Pancreas (tissue), 10 donors: ENCODE data around the gene FRMD4B. TPM values are rescaled to one million over a fixed set of nuclear protein-coding genes. Genes with fewer than 3 reads are reported as not detected.

ENCODE experiments used
- ATAC-seq, 4 donors: fragments of 200-7000 bp; cut with Tn5 transposase; one replicate each; pipeline versions ENCODE4 v1.8.0 to v1.9.1; 2020; ENCODE audit warnings: mild to moderate bottlenecking in 4 of 4, moderate library complexity in 4 of 4
- DNase-seq, 6 donors: peaks; one replicate each; pipeline ENCODE4 v3.0.0-alpha.2; 2020
- FAIRE-seq: peaks from 2 replicates; lab custom pipeline; 2012; peaks lifted over from hg19 to GRCh38; lab: Jason Lieb, UNC
- H3K27ac ChIP-seq, 4 donors: fragments of 200-600 bp; sonication (generic); 1 replicate in 3 of 4; 2 replicates in 1 of 4; pipeline versions ENCODE4 v1.5.0 to v1.8.0; 2020
- H3K27me3 ChIP-seq, 4 donors: fragments of 200-600 bp; one replicate each; pipeline ENCODE4 v1.8.0; 2021
- H3K36me3 ChIP-seq, 3 donors: fragments of 200-600 bp; sonication (generic) in 1 of 3; one replicate each; pipeline versions ENCODE4 v1.5.0 to v1.8.0; 2020 to 2021
- H3K4me1 ChIP-seq, 3 donors: fragments of 200-600 bp; one replicate each; pipeline ENCODE4 v1.8.0; 2021
- H3K4me3 ChIP-seq, 4 donors: fragments of 200-600 bp; sonication (generic) in 2 of 4; one replicate each; pipeline versions ENCODE4 v1.5.0 to v1.8.0; 2020 to 2021
- H3K9me3 ChIP-seq, 4 donors: fragments of 200-600 bp; one replicate each; pipeline ENCODE4 v1.8.0; 2021
- WGBS, 2 donors: extraction: QIAGEN DNeasy Blood & Tissue Kit; methylation state at CpG; one replicate each; pipeline ENCODE4 v1.1.7; 2013; 5-methylcytosine and 5-hydroxymethylcytosine counted together
- intact Hi-C, 3 donors: fragments of 100-400 bp; cut with DNase I; formaldehyde crosslinking; loops; one replicate each; pipeline versions ENCODE4 v1.11.1 to v1.14.2; 2022
- polyA plus RNA-seq, 2 donors: library from polyadenylated mRNA; stranded (reverse); fragments of 200-250 nt; gene quantifications; one replicate each; pipeline ENCODE4 v1.2.3, GENCODE V29; 2013
- total RNA-seq, 6 donors: library from RNA; stranded (reverse); fragmentation: NEBNext Ultra II Directional in 4 of 6; extraction: Animal tissue kit (Norgen Biotek cat#: 25700) in 4 of 6; gene quantifications; one replicate each; pipeline versions ENCODE4 v1.2.1 to v1.2.4, GENCODE V29; 2021 to 2023
- TF ChIP-seq, protein P1 (sequence below), 4 donors: fragments of 200-600 bp; sonication (generic) in 3 of 4; IDR thresholded peaks; one replicate each; pipeline versions ENCODE4 v1.5.0 to v1.8.0; 2021; ENCODE audit warnings: antibody characterized with exemption in 4 of 4
- donor health status: healthy with polysubstance abuse.
- donor health status: DM: no; HTN: no; CAD: no; lungs with moderate emphysema.
- donor health status: DM: no; HTN: no; CAD: no.
- donor health status: control.
- donor health status: control.
- donor health status: Bipolar disorder and iron deficiency.
- donor health status: DM: yes; HTN: yes; CAD: no.
- donor health status: DM: no; HTN: no; CAD: no.
- donor health status: DM: no; HTN: no; CAD: no.
- donor health status: DM: yes; HTN: yes; CAD: no.

Gene FRMD4B
- total and polyA plus RNA-seq, 8 donors, result 4.9 to 20.0 (median 7.3) TPM

DNA sequence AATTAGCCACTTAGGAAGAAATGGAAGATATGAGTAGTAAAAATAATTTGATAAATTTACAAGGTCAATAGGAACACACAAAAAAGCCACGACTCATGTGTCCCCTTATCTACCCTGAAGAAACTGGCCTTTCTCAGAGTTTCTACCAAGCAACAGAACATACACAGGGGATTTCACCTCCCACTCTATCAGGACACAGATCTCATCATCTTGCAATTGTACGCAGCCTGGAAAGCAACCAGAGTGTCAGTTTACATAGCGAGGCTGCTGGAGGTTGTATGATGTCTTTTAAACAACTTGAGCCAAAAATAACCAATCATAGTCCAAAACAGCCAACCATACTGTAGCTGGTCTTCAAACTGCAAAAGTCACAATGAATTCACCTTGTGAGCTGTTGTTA lies 243.8 kb downstream of the FRMD4B start:
- WGBS, 2 donors, result 43 to 45% methylated on average over 3 of the region's 3 CpGs
- no peak overlapping the region for H3K27ac ChIP-seq
- H3K27me3 ChIP-seq, result no peaks in the 10 kb centered on the region
- FAIRE-seq (no peak), ATAC-seq (no peak), DNase-seq (no peak)
- no peaks in the 10 kb centered on the region for H3K4me1 ChIP-seq
- TF ChIP-seq, protein P1, sequence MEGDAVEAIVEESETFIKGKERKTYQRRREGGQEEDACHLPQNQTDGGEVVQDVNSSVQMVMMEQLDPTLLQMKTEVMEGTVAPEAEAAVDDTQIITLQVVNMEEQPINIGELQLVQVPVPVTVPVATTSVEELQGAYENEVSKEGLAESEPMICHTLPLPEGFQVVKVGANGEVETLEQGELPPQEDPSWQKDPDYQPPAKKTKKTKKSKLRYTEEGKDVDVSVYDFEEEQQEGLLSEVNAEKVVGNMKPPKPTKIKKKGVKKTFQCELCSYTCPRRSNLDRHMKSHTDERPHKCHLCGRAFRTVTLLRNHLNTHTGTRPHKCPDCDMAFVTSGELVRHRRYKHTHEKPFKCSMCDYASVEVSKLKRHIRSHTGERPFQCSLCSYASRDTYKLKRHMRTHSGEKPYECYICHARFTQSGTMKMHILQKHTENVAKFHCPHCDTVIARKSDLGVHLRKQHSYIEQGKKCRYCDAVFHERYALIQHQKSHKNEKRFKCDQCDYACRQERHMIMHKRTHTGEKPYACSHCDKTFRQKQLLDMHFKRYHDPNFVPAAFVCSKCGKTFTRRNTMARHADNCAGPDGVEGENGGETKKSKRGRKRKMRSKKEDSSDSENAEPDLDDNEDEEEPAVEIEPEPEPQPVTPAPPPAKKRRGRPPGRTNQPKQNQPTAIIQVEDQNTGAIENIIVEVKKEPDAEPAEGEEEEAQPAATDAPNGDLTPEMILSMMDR (IDR thresholded peaks at IDR 0.05), result no peak
- no peaks in the 10 kb centered on the region for H3K36me3 ChIP-seq
- H3K9me3 ChIP-seq, result no peaks in the 10 kb centered on the region
- no peak overlapping the region for H3K4me3 ChIP-seq
- intact Hi-C loops, result no loop called here

DNA sequence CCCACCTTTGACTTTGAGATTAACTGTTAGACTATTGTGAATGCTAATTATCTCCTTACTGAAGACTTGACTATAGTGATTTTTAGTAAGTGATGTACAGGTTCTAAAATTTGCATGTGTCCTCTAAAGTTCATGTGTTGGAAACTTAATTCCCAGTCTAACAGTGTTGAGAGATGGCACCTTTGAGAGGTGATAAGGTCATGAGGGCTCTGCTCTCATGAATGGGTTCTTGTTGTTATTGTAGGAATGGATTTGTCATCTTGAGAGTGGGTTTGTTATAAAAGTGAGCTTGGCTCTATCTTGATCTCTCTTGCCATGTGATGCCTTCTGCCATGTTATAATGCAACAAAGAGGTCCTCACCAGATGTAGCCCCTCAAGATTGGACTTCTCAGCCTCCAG lies 244.6 kb downstream of the FRMD4B start:
- FAIRE-seq (no peak), DNase-seq (no peak), ATAC-seq (no peak)
- intact Hi-C loops, result no loop called here
- no peaks in the 10 kb centered on the region for H3K36me3 ChIP-seq
- H3K9me3 ChIP-seq, result no peaks in the 10 kb centered on the region
- H3K27me3 ChIP-seq, result no peaks in the 10 kb centered on the region
- TF ChIP-seq, protein P1 (IDR thresholded peaks at IDR 0.05), result no peak
- no peaks in the 10 kb centered on the region for H3K4me1 ChIP-seq
- H3K4me3 ChIP-seq, result no peak overlapping the region
- no peak overlapping the region for H3K27ac ChIP-seq

DNA sequence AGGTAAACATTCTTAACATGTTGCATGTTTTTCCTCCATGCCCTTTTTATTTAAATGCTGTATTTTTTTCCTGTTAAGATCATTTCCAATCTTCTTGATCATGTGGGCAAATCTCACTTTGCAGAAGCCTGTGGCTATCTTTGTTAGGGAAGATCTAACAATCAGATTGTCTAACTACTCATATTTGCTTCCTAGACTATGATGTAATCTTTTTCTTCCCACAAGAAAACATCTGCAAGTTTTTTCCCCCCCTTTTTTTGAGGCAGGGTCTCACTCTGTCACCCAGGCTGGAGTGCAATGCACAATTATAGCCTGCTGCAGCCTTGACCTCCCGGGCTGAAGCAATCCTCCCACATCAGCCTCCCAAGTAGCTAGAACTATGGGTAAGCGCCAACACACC lies 248.5 kb downstream of the FRMD4B start:
- intact Hi-C loops, result no loop called here
- Histone ChIP-seq H3K27me3 (no peaks in the 10 kb centered on the region), H3K9me3 (no peaks in the 10 kb centered on the region), H3K27ac (no peak overlapping the region), H3K36me3 (no peaks in the 10 kb centered on the region), H3K4me1 (no peaks in the 10 kb centered on the region), H3K4me3 (no peak overlapping the region)
- TF ChIP-seq, protein P1 (IDR thresholded peaks at IDR 0.05), result no peak
- 93 to 95% methylated on average over 2 of the region's 2 CpGs for WGBS, 2 donors
- no peak for FAIRE-seq
- no peak for ATAC-seq
- no peak for DNase-seq

DNA sequence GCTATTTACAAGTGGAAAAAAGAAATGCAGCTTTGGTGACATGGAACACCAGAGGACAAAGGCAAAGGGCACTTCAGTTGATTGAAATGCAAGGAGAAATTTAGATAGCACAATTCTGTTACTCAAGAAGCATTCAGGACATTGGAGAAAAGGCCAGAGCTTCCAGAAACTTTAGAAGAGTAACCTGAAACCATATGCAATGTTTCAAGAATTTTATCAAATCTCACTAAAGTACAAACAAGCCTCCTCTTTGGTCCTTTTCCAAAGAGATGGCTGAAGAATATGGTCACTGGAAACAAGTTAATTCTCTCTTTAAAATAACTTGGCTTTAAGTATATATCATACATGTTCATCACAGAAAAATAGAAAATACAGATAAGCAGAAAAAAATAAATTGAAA lies 248.9 kb downstream of the FRMD4B start:
- Histone ChIP-seq H3K27ac (no peak overlapping the region), H3K4me1 (no peaks in the 10 kb centered on the region), H3K9me3 (no peaks in the 10 kb centered on the region), H3K27me3 (no peaks in the 10 kb centered on the region), H3K4me3 (no peak overlapping the region), H3K36me3 (no peaks in the 10 kb centered on the region)
- no peak for FAIRE-seq
- DNase-seq, result no peak
- intact Hi-C loops, result no loop called here
- ATAC-seq, result no peak
- TF ChIP-seq, protein P1 (IDR thresholded peaks at IDR 0.05), result no peak

DNA sequence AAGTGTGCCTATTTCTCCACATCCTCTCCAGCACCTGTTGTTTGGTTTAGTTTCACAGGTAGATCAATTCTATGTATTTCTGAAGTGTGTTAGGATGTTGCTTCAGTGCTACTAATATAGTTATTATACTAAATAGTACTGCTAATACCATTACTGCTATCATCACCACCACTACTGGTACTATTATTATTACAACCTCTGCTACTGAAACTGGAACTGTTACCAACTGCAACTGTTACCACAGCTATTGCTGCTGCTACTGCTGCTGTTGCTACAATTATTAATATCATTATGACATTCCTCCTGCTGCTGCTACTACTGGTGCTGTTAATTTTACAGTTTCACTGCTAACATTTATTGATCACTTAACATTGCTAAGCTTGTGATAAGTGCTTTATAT lies 255.2 kb downstream of the FRMD4B start:
- DNase-seq (no peak), ATAC-seq (no peak), FAIRE-seq (no peak)
- H3K4me3 ChIP-seq, result no peak overlapping the region
- H3K4me1 ChIP-seq, result no peaks in the 10 kb centered on the region
- H3K27me3 ChIP-seq, result no peaks in the 10 kb centered on the region
- H3K27ac ChIP-seq, result no peak overlapping the region
- TF ChIP-seq, protein P1 (IDR thresholded peaks at IDR 0.05), result no peak
- intact Hi-C loops, result no loop called here
- no peaks in the 10 kb centered on the region for H3K9me3 ChIP-seq
- H3K36me3 ChIP-seq, result no peaks in the 10 kb centered on the region
